ENCODE measurements around the gene PPARG. TPM values are rescaled to one million over a fixed set of nuclear protein-coding genes. Genes with fewer than 3 reads are reported as not detected.

The PPARG gene
- total RNA-seq, 1 experiment from 2014 or later, result 61.5 TPM

- H3K4me2 ChIP-seq, result peak overlapping the region; percentile 51
- no peaks in the 10 kb centered on the region for H3K79me2 ChIP-seq (ENCODE audit: low read depth)
- POLR2A ChIA-PET (ENCODE audit: unreplicated experiment), result no interaction called here
- no peaks in the 10 kb centered on the region for H3K27me3 ChIP-seq (ENCODE audit: insufficient read depth, low read depth)
- intact Hi-C loops (cut with micrococcal nuclease; ENCODE audit: unreplicated experiment), result no loop called here
- no peak for DNase-seq
- H3F3A ChIP-seq (ENCODE audit: insufficient read depth, low read depth), result peaks cover 26% of the 10 kb centered on the region
- H3K36me3 ChIP-seq (ENCODE audit: low read depth), result peaks cover 12% of the 10 kb centered on the region; the same call in 1 of the 2 replicates
- peak overlapping the region; percentile 83 for H3K27ac ChIP-seq
- no peaks in the 10 kb centered on the region for H3K9me2 ChIP-seq (ENCODE audit: insufficient read depth)
- no peak for TF ChIP-seq EZH2 (IDR thresholded peaks at IDR 0.05; ENCODE audit: low read depth)
- TF ChIP-seq CTCF (conservative IDR thresholded peaks at IDR 0.05), result no peak
- CTCF ChIA-PET, result no interaction called here
- H4K20me1 ChIP-seq (ENCODE audit: insufficient read depth), result no peaks in the 10 kb centered on the region
- H2AFZ ChIP-seq, result no peak overlapping the region
- no peak overlapping the region for H3K4me3 ChIP-seq
- no TSS peak for BruUV-seq (replicated peaks)
- peaks cover 44% of the 10 kb centered on the region for H3K4me1 ChIP-seq (replicated peaks; ENCODE audit: insufficient read depth)
- no peaks in the 10 kb centered on the region; the same call in 1 of the 2 replicates for H3K9me3 ChIP-seq (ENCODE audit: insufficient read depth, low read depth)
These were observed 165.4 kb downstream of the PPARG start for GRCh38 chr3:12454076-12454815.

GRCh38 chr3:12454816-12455121, 165.9 kb downstream of the PPARG start:
- H3K79me2 ChIP-seq (ENCODE audit: low read depth), result no peaks in the 10 kb centered on the region
- H2AFZ ChIP-seq, result no peak overlapping the region
- H3K4me1 ChIP-seq (replicated peaks; ENCODE audit: insufficient read depth), result peaks cover 39% of the 10 kb centered on the region
- H4K20me1 ChIP-seq (ENCODE audit: insufficient read depth), result no peaks in the 10 kb centered on the region
- peak overlapping the region; percentile 83 for H3K27ac ChIP-seq
- TF ChIP-seq CTCF (conservative IDR thresholded peaks at IDR 0.05) (no peak), EZH2 (IDR thresholded peaks at IDR 0.05; ENCODE audit: low read depth) (no peak)
- H3K9me2 ChIP-seq (ENCODE audit: insufficient read depth), result no peaks in the 10 kb centered on the region
- peaks cover 23% of the 10 kb centered on the region for H3F3A ChIP-seq (ENCODE audit: insufficient read depth, low read depth)
- H3K9me3 ChIP-seq (ENCODE audit: insufficient read depth, low read depth), result no peaks in the 10 kb centered on the region; the same call in 1 of the 2 replicates
- H3K27me3 ChIP-seq (ENCODE audit: insufficient read depth, low read depth), result no peaks in the 10 kb centered on the region
- no TSS peak for BruUV-seq (replicated peaks)
- DNase-seq, result no peak
- ChIA-PET POLR2A (ENCODE audit: unreplicated experiment) (no interaction called here), CTCF (no interaction called here)
- intact Hi-C loops (cut with micrococcal nuclease; ENCODE audit: unreplicated experiment), result no loop called here
- H3K36me3 ChIP-seq (ENCODE audit: low read depth), result peaks cover 12% of the 10 kb centered on the region; the same call in 1 of the 2 replicates
- H3K4me3 ChIP-seq, result no peak overlapping the region
- H3K4me2 ChIP-seq, result peak overlapping the region; percentile 51

- DNase-seq, result no peak
- Histone ChIP-seq H3K4me2 (no peak overlapping the region), H3K9me3 (ENCODE audit: insufficient read depth, low read depth) (no peaks in the 10 kb centered on the region; the same call in 1 of the 2 replicates), H3K79me2 (ENCODE audit: low read depth) (no peaks in the 10 kb centered on the region), H3K4me3 (no peak overlapping the region), H3K27me3 (ENCODE audit: insufficient read depth, low read depth) (no peaks in the 10 kb centered on the region), H3K9me2 (ENCODE audit: insufficient read depth) (no peaks in the 10 kb centered on the region), H2AFZ (no peak overlapping the region), H3K36me3 (ENCODE audit: low read depth) (peaks cover 12% of the 10 kb centered on the region; the same call in 1 of the 2 replicates), H3K4me1 (replicated peaks; ENCODE audit: insufficient read depth) (peaks cover 31% of the 10 kb centered on the region), H3K27ac (peak overlapping the region; percentile 83; the same call in 1 of the 2 replicates), H4K20me1 (ENCODE audit: insufficient read depth) (no peaks in the 10 kb centered on the region), H3F3A (ENCODE audit: insufficient read depth, low read depth) (peaks cover 17% of the 10 kb centered on the region)
- no TSS peak for BruUV-seq (replicated peaks)
- ChIA-PET CTCF (no interaction called here), POLR2A (ENCODE audit: unreplicated experiment) (no interaction called here)
- intact Hi-C loops (cut with micrococcal nuclease; ENCODE audit: unreplicated experiment), result no loop called here
- TF ChIP-seq EZH2 (IDR thresholded peaks at IDR 0.05; ENCODE audit: low read depth) (no peak), CTCF (conservative IDR thresholded peaks at IDR 0.05) (no peak)
These were observed 166.9 kb downstream of the PPARG start for GRCh38 chr3:12455740-12456139.
